Dermis microvascular lymphatic vessel endothelial cell (primary cell): ENCODE results near the gene TPRA1. TPM values are rescaled to one million over a fixed set of nuclear protein-coding genes. Genes with fewer than 3 reads are reported as not detected.

ENCODE experiments used
- DNase-seq, 2 donors: peaks; one replicate each; pipeline versions ENCODE4 v3.0.0 to v3.0.0-alpha.2; 2010; ENCODE audit warnings: low read depth in 2 of 2
- total RNA-seq: library from RNA; depleted of rRNA; stranded (reverse); fragments of >200 nt; gene quantifications from 2 replicates; pipeline ENCODE4 v1.2.1, GENCODE V29; 2014

TPRA1 gene
- 23.1 and 30.7 TPM in 2 replicates for total RNA-seq

DNA sequence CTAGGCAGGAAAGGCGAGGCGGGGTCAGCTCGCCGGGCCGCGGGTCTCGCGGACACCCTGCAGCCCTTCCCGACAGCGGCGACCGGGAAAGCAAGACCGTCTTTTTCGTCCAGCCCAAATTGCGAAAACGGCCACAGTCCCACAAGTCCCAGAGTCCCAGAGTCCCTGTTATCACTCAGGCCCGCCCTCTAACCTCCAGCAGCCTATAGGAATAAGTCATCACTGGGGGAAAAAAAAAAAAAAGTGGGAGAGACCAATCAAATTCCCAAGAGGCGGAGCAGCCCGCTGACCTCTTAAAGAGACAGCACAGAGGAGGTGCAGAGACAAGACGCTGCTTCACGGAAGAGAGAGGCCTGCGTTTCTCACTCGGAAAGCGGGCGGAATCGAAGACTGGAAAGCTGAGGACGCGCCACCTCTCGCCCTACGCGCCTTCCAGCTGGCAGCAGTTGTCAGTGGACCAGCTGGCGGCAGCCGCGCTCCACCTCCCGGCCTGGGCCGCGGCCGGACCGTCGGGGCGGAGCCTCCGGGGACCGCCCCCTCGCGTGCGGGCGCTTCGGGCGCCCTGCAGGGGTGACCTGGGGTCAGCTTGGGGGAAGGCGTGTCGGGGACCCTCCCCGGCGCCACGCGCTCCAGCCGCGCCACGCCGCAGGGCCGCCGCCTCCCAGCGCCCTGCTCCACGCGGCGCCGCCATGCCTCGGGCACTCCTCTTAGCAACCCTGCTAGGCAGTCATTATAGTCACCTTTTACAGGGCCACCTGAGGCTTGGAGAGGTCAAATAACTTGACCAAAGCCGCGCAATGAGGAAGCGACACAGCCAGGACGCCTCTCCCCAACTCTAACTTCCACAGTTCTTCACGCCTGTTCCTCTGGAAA, at the start of gene TPRA1:
Gene TPRA1, minus strand, starts transcription at position 141 of the 873 bp plus-strand sequence. CDS start 10,587 bp downstream, outside the sequence.
- peak; percentile 93 to 98 for DNase-seq

DNA sequence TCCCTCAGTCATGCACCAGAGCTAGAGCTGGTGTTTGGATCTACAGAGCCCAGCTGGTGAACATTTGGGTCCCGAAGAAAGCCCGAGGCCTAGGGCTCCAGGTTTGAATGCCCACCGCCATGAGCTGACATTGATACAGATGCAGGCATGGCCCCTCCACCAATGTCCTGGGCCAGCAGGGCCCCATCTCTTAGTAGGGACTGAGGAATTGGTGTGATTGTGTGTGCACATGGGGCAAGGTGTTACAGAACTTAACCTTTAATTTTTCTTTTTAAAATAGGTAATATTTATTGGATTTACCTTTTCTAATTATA, 49.5 kb upstream of the TPRA1 start:
- no peak for DNase-seq

DNA sequence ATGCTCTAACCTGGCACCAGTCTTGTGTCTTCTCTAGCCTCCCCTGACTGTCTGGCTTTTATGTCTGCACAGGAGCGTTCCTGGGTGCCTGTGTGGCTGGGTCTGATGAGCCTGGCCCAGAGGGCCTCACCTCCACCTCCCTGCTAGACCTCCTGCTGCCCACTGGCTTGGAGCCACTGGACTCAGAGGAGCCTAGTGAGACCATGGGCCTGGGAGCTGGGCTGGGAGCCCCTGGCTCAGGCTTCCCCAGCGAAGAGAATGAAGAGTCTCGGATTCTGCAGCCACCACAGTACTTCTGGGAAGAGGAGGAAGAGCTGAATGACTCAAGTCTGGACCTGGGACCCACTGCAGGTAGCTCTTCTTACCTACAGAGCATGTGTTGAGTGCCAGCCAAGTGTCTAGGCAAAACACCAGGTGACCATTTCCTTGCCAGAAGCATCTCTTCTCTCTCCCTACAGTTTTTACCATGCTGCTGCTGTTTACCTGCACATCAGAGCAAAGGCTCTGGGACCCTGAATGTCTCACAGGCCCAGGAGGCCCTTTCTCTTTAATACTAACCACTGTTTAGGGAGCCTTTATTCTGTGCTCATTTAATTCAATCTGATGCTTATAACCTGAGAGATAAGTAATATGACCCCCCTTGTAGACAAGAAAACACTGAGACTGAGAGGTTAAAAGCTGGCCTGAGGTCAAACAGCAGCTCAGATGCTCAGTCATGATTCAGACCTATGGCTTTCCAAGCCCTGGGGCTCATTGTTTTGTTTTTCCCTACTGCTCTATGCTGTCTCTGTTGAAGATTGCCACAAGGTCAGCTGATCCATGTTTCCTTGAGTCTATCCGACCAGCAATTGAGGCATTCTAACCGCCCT, 48.9 kb upstream of the TPRA1 start:
- DNase-seq, result no peak

DNA sequence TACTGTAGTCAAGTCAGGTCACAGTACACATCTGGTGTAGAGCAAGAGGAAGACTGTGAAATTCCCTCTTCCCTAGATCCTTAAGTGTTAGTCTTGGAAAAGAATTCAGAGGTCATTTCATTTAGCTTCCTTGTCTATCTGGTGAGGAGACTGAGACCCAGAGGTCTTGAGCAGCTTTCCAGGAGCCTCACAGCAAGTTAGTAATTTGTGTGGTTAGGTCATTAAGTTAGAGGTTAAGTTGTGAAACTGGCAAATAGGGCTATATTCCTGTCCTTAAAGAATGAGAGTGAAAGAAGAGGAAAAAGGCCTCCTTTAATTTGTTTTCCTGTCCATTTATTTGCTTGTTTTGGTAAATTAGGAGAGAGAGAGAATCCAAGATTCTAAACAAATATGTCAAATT, 47.4 kb upstream of the TPRA1 start:
- no peak for DNase-seq

DNA sequence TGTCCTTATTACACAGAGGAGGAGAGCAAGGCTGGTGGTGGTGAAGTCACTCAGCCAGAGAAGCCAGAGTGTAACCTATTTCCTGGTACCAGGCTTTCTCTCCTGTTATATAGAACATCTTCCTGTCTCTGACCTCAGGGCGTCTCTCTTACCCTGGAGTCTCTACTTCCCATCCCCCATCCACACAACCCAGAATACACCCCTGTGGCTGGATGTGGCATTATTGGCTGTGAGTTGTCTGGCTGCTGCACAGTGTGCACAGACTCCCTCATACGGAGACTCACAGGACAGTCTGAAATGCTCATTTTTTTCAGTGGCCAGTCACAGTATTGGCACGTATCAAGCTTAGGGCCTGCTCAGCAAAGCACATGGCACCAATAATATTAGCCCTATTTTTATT, 47.0 kb upstream of the TPRA1 start:
- DNase-seq, result no peak

DNA sequence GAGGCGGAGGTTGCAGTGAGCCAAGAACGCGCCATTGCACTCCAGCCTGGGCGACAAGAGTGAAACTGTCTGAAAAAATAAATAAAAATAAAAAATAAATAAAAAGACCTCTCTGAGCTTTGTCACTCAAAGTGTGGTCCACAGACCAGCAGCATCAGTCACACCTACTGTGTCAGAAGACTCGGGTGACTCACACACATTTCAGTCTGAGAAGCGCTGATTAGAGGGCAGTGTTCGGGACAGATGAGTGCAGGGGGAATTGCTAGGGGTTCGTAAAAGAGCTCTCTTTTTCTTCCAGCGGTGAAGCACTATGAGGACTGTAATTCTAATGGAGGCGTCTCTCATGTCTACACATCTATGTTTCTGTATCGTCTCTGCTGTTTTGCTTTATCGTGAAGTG, 44.1 kb upstream of the TPRA1 start:
- no peak for DNase-seq

DNA sequence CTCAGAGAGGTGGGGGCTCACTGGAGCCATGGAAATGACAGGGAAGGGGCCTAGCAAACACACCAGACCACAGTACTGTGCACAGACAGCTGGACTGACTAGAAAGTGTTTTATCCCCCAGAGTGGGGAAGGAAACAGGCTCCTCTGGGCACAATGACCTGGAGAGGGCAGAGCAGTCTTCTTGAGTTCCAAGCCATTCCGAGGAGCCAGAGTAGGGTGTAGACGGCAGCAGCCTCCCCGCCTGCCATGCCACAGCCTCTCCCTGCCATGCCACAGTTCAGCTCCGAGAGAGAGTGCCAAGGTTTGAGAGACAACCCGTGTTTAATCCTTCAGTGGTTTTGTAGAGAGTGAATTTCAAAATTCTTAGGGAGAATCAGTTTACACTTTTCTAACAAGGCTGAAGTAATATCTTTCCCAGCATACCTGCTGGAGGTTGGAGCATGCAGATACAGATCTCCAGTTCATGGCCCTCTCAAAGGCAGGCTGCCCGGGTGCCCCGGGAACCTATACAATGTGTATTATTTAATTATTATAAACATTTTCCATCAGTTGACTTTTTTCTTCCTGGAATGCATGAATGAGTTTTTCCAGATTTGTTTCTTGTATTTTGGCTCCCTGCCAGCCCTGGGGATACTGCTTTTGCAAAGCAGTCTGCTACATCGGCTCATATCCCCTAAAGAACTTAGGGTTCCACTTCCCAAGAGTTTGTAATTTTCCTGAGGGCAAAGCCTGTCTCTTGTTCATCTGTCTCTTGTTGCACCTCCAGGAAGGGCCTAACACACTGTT, 41.7 kb upstream of the TPRA1 start:
- DNase-seq, result no peak

DNA sequence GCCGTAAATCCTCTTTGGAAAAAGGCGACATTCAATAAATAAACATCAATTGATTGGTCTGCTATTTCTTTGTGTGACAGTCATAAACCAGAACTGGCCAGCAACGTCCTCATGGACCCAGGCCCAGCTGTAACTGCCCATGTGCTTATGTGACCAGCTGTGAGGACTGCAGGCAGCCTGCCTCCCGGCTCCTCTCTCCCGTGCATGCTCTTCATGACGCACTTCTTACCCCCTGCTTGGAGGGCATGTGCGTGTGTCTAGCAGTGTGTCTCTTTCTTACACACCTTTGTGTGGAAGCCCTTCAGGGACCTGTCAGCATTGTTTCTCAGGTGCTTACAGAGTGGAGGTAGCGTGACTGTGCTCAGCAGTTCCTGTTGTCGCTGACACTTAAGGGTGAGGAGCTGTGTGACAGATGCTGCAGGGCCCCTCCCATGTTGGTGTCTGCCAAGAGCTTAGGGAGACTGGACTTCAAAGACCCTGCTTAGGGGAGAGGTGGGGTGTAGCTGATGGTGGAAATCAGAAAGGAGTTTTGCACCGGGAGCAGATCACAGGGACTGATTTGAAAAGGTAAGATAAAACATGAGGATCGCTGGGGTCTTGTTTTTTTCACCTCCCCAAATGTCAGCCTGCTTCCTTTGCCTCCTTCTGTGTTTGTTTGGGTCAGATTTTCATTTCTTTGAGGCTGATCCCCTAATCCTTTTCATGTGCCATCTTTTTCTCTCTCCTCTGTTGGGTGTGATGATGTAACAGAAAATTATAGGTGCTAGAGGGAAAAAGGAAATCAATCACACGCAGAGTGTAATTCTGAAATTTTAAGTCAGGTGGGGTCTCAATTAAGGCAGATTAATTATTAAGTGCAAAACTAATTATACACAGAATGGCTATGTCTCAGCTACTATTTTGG, 40.5 kb upstream of the TPRA1 start:
- DNase-seq, result no peak

DNA sequence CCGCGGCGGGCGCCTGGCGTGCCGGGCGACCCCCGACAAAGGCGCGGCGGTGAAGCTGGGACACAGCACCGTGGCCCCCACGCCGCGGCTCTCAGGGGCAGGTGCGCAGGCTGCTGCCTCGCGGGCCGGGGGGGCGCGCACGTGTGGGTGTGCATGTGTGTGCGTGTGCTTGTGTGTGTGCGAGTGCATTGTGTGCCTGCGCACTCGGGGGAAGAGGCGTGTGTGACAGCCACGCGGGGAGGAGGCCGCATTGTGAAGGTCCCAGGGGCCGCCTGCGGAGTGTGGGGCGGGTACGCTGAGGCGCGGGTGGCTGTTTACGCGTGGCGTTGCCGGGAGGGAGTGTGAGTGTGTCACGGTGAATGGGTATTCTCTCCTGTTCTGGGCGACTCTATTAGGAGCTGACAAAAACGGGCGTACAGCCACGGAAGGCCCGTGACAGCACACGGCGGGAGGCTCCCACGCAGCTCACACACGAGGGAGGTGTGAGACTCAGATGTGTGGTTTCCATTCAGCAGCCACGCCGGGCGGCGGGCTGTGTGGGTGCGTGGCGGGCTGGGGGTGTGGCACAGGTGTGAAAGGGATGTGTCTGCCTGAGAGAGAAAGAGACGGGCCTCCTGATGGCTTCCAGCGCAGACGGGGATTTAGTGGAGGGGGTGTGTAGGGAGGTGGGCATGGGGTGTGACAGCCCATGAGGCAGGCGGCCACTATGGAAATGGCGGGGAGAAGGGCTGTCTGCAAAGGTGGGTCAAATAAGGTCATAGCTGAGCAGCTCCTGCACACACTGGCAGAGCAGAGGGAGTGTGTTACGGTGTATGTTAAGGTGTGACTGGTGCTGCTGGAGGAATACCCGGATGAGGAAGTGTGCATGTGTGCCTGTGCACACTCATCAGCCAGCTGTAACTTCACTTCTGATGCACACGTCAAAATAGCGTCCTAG, 39.2 kb upstream of the TPRA1 start:
- peak in 1 of 2 donors; percentile 19 for DNase-seq

DNA sequence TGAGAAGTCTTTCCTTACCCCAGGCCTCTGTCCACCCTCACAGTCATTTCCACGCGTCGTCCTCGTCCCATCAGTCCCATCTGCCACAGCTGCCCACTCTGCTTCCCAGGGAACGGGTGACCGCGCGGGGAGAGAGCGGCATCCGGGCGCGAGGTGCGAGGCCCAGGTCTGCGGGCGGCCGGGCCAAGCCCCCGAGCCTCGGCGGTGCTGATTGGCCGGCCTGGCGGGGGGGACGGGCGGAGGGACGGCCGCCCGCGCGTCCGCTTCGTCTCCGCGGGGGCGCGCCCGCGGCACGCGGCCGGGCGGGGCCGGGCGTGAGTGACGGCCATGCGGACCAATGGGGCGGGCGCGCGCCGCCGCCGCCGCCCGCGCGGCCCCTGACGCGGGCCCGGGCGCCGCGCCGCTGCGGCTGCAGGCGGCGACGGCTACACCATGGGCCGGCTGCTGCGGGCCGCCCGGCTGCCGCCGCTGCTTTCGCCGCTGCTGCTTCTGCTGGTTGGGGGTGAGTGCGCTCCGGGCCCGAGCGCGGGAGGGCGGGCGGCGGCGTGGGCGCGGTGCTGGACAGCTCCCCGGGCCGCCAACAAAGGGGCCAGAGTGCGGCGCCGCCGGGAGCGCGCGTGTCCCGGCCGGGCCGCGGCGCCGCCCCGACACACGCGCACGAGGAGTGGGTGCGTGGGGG, 38.4 kb upstream of the TPRA1 start, which contains the start of gene PODXL2:
Gene PODXL2, plus strand, starts transcription at position 398 of the 679 bp plus-strand sequence. Its CDS starts 35 bp downstream, at position 433.
- peak in 1 of 2 donors; percentile 76 for DNase-seq

DNA sequence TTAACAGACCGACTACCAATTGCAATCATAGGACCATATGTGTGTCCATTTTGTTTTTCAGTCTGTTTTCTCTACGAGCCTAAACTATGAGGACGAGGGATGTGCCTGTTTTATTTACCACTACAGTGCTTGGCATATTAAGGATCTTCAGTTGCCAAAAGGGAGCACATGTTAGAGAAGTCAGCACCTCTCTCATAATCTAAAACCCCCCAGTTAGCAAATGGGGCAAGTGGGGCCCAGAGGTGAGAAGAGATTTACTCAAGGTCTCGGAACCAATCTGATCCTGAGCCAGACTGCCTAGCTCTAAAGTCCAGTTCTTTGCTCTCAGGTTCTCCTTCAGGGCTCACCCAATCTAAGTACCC, 37.9 kb upstream of the TPRA1 start:
- no peak for DNase-seq

DNA sequence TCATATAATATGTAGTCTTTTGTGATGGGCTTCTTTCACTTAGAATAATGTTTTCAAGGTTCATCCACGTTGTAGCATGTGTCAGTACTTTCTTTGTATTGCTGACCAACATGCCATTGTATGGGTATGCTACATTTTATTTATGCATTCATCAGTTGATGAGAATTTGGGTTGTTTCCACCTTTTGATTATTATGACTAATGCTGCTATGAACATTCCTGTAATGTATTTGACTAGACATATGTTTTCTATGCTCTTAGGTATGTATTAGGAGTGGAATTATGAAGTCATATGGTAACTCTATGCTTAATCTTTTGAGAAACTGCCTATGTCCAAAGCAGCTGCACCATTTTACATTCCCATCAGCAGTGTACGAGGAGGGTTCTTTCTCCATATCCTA, 35.3 kb upstream of the TPRA1 start:
- no peak for DNase-seq

DNA sequence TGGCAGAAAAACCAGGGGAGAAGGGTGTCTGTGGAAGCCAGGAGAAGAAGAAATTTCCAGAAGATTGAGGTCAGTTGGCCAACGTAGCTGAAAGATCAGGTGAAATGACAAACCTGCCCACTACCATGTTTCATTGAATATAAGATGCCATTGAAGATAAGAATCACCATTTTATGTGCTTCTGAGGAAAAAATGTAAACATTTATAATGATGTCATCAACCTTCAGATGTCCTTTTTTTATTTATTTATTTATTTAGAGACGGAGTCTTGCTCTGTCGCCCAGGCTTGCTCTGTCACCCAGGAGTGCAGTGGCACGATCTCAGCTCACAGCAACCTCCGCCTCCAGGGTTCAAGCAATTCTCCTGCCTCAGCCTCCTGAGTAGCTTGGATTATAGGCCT, 33.5 kb upstream of the TPRA1 start:
- no peak for DNase-seq

DNA sequence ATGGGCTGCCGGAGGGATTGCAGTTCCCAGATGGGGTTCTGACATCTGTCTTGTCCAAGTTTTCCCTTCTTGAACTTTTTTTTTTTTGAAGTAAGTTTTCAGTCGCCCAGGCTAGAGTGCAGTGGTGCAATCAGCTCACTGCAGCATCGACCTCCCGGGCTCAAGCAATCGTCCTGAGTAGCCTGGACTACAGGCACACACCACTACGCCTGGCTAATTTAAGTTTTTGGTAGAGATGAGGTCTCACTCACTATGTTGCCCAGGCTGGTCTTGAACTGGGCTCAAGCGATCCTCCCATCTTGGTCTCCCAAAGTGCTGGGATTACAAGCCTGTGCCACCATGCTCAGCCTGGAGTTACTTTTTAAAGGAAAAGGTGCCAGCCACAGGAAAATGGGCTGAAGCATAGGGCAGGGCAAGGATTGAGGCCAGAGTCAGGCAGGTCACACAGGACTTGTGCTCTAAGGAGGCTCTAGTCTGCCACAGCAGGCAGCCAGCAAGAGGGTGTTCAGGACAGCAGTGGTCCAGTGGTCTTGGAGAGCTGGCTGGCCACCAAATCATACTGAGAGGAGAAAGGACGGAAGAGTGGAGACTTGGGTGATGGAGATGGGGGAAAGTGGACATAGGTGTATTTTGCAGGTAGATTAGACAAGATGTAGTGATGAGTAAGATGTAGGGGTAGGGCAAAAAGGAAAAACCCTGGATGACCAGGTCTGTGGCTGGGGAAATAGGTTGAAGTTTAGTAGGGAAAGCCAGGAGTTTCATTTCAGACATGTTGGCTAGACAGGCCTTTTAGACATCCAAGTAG, 32.4 kb upstream of the TPRA1 start:
- DNase-seq, result no peak

DNA sequence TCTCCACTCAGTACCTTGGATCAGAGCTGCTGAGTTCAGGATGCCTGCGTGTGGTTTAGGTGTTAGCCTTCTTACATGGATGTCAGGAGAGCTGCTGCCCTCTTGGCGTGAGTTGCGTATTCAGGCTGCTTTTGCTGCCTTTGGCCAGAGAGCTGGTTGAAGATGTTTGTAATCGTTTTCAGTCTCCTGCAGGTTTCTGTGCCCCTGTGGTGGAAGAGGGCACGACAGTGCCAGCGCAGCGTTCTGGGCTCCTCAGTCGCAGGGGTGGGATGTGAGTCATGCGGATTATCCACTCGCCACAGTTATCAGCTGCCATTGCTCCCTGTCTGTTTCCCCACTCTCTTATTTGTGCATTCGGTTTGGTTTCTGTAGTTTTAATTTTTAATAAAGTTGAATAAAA, 31.5 kb upstream of the TPRA1 start:
- no peak for DNase-seq

DNA sequence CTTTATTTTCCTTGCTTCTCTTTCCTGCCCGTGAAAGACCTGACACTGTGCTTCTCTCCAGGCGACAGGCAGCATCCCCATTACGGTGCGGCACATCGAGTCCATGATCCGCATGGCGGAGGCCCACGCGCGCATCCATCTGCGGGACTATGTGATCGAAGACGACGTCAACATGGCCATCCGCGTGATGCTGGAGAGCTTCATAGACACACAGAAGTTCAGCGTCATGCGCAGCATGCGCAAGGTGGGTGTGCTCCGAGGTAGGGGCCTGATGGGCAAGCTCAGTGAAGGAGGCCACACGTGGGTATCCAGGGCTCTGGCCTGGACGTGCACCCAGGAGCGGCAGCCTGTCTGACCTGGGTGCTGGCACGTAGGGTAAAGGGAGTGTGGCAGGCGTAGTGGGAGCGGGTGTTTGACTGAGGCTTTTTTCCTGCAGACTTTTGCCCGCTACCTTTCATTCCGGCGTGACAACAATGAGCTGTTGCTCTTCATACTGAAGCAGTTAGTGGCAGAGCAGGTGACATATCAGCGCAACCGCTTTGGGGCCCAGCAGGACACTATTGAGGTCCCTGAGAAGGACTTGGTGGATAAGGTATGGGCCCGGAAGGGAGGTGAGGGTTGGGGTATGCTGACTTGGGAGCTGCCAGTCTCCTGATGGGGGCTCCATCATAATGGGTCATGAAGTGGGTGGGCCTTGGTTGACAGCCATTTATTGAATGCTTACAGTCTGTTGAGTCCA, 30.3 kb upstream of the TPRA1 start:
- no peak for DNase-seq

DNA sequence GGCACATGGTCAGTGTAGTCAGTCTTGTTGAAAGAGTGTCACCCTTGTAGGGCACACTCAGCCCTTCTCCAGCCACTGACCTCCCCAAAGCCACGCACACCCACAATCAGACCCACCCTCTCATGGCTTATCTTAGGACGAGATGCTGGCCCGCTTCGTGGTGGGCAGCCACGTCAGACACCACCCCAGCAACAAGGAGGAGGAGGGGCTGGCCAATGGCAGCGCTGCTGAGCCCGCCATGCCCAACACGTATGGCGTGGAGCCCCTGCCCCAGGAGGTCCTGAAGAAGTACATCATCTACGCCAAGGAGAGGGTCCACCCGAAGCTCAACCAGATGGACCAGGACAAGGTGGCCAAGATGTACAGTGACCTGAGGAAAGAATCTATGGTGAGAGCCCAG, 28.4 kb upstream of the TPRA1 start:
- no peak for DNase-seq
